Stimulated activated naive CD4-positive, alpha-beta T cell treated with Interleukin-2 at 50 U/mL for 16 hours (primary cell): Measurements from ENCODE around the gene FMC1.

Experiments used
- DNase-seq: peaks from one replicate; lab custom pipeline; 2025; lab: John Stamatoyannopoulos, UW

Gene FMC1

GRCh38 chr7:139374246-139374645, 33.1 kb downstream of the FMC1 start:
- DNase-seq, result no peak

GRCh38 chr7:139382439-139382838, 41.3 kb downstream of the FMC1 start:
- no peak for DNase-seq

- DNase-seq, result no peak
Observed at GRCh38 chr7:139384611-139385010, 43.5 kb downstream of the FMC1 start.

GRCh38 chr7:139387594-139387993, 46.5 kb downstream of the FMC1 start:
- DNase-seq, result no peak

GRCh38 chr7:139389091-139389490, 48.0 kb downstream of the FMC1 start:
- DNase-seq, result no peak

- no peak for DNase-seq
Observed at GRCh38 chr7:139389774-139390173, 48.6 kb downstream of the FMC1 start.

- DNase-seq, result no peak
Observed at GRCh38 chr7:139393621-139394211, 52.6 kb downstream of the FMC1 start.

GRCh38 chr7:139394540-139394939, 53.4 kb downstream of the FMC1 start:
- no peak for DNase-seq
